HT1080 (cell line): Measurements from ENCODE around the gene NUTM1. TPM values are rescaled to one million over a fixed set of nuclear protein-coding genes. Genes with fewer than 3 reads are reported as not detected.
"Not testable (repeated sequence)": the region's sequence is repeated elsewhere in the genome, so short reads cannot be mapped to it uniquely, and the experiment has no call there.

Experiments
- DNase-seq: peaks from one replicate; pipeline ENCODE4 v3.0.0-alpha.2; 2015; ENCODE audit warnings: low read depth
- total RNA-seq: library from RNA; depleted of rRNA; stranded (reverse); fragments of >200 nt; shearing (Covaris generic); gene quantifications from 2 replicates; pipeline ENCODE4 v1.2.3, GENCODE V29; 2014

NUTM1 gene
- total RNA-seq, 1 experiment from 2014 or later: not detected

DNA sequence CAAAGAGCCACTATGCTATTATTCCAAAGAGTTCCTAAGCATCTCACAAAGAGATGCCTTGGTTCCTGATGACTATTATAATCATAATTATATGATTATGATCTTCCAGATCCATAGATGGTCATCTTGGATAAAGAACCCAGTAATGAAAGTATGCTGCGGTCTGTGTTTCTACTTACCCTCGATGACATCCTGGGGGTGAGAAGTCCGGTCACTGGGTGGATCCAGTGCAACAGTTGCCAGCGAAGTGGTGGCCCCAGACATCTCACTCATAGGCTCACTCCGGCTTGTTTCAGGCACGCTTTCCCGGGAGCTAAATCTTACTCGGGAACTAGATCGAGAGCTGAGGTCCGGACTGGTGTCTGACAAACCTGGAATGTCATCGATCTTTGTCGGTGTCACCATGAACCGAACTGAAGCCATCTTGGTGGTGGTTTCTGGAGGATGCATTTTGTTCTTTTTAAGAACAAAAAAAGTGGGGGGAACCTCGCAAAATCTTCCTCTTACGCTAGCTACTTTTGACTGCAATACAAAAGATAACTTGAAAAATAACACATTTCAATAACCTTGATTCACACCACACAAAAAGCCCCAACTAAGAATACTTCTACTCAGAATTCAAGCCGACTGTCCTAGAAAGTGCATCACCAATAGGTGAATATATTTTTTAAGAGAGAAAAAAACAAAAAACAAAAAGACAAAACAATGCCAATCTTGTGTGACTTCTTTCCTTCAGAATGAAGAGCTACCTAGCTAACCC lies 6.7 kb upstream of the NUTM1 start:
- no peak for DNase-seq

DNA sequence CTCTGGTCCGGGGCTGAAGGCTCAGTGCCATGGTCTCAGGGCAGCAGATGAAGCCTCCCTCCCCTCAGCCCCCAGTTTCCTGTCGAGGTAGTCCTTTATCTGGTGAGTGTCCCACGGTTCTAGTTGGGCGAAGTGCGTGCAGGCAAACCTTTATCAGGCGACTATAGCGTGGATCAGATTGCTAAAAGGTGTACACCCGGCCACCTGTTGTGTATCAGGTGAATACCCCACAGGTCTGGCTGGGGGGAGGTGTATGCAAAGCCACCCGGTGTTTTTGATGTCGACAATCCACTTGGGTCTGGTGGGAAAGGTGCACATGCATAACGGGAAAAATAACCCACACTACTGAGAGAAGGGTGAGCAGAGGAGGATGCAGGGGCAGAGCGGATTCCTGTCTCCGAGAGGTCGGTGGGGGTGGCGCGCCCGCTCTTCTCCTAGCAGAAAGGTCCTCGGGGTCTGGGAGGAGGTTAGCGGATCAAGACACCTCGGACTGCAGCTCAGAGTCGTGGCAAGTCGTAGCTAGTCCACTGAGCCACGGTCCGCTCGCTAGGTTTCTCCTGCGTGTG lies 6.0 kb upstream of the NUTM1 start:
- DNase-seq: no peak

DNA sequence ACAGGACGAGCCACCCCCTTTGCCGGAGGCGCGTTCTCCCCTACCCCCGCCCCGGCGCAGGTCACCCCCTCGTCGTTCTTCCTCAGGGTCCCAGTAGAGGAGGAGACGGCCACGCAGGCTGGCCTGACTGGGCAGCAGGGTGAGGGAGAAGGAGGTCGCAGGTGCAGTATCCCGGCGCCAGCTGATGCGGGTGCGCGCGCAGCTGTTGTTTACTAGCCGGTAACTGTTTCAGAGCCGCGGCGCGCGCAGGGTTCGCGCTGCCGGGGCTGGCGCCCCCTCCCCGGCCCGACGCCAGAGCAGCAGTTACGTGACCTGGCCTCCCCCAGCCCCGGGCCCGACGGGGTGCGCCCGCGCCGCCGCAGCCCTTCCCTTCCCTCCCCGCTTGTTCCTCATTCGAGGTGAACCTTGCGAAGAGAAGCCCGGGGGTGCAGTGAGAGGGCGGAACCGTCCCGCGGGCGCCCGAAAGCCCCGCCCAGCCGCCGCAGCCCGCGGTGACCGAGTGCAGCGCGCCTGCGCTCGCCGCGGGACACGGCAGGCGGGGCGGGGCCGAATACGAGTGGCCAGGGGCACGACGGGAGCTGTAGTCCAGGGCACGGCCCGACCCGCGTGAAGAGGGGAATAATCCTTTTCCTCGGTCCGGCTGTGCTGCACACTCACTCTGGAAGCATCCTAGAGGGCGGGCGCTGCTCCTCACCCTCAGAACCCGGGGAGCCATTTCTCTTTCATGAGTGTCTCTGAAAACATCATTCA lies 5.4 kb upstream of the NUTM1 start, which contains the start of gene SLC12A6:
SLC12A6 (minus strand) TSS at position 225 of the 750 bp plus-strand sequence. CDS start 1,101 bp downstream, outside the sequence.
- DNase-seq: peak; percentile 92

DNA sequence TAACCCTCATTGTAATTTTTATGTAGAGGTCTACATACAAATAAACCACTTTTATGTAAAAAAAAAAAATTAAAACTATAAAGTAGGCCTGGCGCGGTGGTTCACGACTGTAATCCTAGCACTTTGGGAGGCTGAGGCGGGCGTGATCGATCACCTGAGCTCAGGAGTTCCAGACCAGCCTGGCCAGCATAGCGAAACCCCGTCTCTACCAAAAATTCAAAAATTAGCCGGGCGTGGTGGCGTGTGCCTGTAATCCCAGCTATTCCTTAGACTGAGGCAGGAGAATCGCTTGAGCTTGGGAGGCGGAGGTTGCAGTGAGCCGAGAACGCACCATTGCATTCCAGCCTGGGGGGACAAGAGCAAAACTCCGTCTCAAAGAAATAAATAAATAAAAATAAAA lies 4.8 kb upstream of the NUTM1 start:
- DNase-seq: no peak

DNA sequence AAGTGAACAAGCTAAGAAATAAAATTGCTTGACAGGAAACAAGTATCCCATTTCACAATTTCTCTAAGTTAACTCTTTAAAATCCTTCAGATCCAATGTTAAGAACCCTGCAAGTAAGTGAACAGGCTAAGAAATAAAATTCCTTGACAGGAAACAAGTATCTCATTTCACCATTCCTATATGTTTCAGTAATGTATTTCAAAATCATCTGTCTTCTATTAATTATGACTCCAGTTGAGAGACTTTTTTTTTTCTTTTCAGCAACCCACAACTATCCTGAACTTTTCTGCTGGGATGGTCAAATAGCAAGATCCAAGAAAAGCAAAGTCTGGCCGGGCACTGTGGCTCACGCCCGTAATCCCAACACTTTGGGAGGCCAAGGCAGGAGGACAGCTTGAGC lies 3.2 kb upstream of the NUTM1 start:
- no peak for DNase-seq

DNA sequence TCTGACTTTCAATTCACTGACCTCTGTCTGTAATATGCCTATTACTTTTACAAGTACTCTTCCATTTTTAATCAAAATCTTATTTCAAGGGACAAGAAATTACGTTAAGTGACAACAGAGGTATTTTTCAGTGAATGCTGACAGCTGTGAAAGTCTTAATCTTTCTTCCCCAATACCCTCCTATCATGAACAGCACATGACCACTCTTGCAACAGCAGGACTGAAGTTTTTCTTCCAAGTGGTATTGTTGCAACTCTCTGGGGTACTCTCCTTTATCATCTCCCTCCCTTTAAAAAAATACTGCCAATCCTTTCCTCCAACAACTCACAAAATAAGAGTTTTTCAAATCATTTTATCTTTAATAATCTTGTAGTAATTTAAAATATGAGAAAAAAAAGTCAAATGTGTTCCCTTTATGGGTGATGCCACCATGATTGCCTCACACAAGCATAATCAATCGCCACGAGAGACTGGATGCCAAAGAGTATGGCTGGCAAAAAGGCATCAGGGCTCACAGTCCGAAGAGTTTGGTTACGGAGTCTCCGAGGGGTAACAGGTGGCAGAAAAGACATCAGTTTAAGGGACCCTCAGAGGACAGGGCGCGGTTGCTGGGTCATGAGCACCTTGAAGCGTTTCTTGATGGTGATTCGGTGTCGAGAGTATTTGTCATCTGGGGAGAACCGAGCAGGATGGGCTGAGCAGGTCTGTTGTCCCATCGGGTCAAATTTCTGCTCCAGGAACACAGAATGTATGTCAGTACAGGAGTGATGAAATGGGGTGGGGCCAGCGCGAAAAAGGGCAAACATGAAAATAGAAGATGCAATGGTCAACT lies 1.5 kb upstream of the NUTM1 start:
- DNase-seq: no peak

DNA sequence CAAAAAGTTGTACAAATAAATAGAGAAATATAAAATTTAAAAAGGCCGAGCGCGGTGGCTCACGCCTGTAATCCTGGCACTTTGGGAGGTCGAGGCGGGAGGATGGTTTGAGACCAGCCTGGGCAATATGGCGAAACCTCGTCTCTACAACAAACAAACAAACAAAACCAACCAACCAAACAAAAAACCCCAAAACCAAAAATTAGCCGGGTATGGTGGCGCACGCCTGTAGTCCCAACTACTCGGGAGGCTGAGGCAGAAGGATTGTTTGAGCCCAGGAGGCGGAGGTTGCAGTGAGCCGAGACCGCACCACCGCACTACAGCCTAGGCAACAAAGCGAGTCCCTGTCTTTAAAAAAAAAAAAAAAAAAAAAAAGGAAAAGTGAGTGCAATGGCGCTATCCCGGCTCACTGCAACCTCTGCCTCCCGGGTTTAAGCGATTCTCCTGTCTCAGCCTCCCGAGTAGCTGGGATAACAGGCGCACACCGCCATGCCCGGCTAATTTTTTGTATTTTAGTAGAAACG lies 840 bp upstream of the NUTM1 start:
- DNase-seq: not testable (repeated sequence)

DNA sequence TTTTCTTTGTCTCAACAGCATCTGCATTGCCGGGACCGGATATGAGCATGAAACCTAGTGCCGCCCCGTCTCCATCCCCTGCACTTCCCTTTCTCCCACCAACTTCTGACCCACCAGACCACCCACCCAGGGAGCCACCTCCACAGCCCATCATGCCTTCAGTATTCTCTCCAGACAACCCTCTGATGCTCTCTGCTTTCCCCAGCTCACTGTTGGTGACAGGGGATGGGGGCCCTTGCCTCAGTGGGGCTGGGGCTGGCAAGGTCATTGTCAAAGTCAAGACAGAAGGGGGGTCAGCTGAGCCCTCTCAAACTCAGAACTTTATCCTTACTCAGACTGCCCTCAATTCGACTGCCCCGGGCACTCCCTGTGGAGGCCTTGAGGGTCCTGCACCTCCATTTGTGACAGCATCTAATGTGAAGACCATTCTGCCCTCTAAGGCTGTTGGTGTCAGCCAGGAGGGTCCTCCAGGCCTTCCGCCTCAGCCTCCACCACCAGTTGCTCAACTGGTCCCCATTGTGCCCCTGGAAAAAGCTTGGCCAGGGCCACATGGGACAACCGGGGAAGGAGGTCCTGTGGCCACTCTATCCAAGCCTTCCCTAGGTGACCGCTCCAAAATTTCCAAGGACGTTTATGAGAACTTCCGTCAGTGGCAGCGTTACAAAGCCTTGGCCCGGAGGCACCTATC lies 5.0 kb downstream of the NUTM1 start:
- DNase-seq: no peak

DNA sequence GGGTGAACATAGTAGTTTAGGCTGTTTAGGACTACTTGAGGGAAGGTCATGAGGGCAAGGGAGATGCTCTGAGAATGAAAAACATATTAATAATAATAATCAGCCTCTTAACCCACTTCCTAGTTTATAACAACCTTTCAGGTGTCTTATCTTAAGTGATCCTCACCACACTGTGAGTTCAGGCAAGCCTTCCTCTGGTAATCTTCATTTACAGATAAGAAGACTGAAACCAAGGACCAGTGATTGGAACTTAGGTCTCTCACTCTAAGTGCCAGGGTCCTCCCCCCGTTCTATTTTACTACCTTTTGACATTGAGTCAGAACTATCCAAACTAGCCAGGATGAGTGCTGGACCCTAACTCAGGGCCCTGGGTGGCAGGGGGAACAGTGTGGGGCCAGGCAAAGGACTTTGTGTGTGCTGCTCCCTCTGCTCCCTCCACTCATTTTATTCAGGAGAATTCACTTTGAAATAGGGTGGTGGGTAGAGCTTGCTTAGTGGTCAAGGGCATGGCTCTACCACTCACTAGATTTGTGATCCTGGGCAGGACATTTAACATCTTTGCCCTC lies 5.7 kb downstream of the NUTM1 start:
- no peak for DNase-seq

DNA sequence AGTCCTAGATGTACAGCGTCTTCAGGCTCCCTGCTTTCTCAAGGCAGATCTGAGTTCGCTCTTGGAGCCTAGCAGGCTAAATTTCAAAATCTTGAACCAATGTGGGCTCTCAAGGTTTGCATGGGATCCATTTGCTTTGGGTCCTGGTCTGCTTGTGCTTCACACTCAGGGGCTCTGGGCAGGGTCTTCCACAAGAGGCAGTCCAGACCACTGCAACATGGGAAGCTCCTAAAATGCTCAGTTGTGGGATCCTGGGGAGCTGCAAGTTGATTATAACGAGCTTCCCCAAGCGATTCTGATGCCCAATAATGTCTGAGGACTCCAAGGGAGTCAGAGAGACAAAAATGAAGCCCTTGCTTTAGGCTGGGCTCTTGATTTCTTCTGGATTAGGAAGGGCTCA lies 6.7 kb downstream of the NUTM1 start:
- no peak for DNase-seq

DNA sequence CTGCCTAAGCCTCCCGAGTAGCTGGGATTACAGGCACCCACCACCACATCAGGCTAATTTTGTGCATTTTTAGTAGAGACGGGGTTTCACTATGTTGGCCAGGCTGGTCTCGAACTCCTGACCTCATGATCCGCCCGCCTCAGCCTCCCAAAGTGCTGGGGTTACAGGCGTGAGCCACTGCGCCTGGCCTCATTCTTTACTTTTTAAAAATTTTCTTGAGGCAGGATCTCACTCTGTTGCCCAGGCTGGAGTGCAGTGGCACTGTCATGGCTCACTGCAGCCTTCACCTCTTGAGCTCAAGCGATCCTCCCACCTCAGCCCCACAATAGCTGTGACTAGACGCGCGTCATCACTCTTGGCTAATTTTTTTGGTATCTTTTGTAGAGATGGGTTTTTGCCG lies 9.9 kb downstream of the NUTM1 start:
- DNase-seq: not testable (repeated sequence)

DNA sequence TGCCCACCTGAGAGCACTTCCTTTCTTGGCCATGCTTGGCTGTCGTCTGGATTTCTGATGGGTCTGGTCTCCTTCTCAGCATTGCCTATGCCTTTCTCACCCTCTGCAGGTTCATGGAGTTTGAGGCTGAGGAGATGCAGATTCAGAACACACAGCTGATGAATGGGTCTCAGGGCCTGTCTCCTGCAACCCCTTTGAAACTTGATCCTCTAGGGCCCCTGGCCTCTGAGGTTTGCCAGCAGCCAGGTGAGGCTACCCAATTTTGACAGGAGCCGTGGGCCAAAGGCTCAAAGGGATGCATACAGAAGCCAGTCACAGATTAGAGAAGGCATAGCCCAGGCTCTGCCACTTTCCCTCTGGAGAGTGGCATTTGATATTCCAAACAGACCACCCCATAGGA lies 10.5 kb downstream of the NUTM1 start:
- DNase-seq: no peak

DNA sequence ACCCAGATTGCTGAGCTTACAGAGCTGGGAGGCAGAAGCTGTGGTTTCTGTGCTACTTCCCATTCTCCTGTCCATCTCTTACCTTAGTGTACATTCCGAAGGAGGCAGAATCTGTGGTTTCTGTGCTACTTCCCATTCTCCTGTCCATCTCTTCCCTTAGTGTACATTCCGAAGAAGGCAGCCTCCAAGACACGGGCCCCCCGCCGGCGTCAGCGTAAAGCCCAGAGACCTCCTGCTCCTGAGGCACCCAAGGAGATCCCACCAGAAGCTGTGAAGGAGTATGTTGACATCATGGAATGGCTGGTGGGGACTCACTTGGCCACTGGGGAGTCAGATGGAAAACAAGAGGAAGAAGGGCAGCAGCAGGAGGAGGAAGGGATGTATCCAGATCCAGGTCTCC lies 11.2 kb downstream of the NUTM1 start:
- no peak for DNase-seq

DNA sequence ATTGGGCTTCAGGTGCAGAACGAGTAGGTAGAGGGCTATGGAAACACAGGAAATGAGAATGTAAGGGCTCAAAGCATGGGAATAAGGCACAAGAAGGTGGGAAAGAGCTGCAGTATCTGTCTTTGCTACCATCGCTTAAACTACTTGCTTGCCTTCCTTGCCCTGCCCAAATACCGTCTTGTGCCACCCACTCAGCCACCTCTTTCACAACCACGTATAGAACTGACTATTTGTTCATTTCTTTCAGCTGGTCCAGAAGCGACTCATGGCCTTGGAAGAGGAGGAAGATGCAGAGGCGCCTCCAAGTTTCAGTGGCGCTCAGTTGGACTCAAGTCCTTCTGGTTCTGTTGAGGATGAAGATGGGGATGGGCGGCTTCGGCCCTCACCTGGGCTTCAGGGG lies 12.1 kb downstream of the NUTM1 start:
- DNase-seq: no peak

DNA sequence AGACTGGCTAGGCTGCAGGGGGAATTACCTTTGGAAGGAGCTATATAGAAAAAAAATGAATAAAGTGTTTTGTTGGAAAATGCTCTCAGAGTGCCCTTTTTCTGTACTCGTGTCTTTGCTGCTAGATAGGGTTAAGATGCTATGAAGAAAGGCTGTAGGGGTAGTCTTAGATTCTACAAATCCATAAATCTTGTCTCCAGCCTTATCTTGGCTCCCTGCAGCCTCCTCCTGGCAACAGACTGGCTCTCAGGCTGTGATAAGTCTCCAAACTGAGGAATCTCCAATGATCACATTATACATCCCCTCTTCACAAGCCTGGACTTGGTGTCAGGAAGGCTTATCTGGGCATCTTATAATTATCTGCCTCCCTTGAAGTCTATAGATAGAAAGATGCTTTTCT lies 14.5 kb downstream of the NUTM1 start:
- DNase-seq: no peak

DNA sequence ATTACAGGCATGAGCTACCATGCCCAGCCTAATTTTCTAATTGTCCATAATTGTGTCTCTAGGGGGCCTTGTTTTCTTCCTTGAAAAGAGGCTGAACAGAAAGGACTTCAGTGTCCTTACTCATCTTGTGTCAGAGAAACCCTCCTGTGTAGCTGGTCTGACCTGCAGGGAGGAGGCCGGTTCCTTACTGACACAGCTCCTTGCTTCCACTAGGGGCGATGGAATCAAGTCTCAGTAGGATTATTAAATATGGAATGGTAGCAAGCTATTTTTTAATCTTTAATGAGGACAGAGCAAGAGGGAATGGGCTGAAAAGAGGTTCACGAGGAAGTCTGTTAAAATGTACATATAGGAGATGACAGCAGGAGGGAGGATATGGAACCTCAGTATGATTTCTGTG lies 15.3 kb downstream of the NUTM1 start:
- DNase-seq: no peak

DNA sequence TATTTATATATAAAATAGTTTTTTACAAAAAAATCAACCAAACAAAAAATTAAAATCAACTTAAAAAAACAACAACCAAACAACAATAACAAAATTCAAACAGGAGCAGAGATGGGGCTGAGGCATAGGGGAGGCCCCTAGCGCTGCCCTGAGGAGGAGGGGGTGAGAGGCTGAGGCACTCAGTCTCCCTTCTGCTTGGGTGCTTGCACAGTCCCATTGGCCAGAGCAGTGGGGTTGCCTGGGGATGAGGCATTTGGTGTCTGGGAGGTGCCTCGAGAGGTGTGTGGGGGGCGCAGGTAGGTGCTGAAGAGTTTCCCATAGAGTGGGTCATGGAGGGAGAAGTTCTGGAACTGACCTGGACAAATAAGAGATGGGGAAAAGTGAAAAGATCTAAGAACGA lies 15.8 kb downstream of the NUTM1 start:
- DNase-seq: no peak

DNA sequence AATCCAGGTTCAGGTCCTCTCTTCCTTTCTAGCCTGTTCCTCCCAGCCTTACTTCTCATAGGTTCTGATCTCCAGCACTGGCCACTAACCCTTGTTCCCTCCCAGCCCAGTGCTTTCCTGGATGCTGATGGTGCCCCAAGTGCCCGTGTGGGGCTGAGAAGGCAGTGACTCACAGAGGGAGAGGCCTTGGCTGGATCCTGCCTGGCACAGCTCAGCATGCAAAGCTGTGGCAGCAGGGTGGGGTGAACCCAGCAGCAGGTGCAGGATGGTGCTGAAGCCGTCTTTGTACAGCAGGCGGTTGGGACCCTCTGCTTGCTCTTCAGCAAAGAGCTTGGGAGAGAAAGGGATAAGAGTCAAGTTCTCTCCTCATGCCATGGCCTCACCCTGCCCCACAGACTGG lies 16.3 kb downstream of the NUTM1 start:
- DNase-seq: no peak

DNA sequence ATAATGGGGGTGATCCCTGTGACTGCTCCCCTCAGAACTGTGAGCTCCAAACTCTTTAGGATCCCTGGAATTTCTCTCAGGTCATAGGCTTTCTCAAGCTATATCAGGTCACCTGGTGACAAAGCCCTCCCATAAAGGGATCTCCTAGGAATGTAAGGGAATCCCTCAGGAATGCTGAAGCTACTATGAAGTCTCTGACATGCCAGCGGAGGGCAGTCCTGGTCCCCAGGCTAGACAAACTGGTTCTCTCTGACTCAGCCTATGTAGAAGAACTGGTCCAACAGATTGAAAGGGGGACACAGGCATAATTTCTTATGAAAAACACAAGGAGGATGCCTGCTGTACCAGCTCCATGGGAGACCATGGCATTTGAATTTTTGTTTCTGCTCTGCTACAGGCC lies 17.2 kb downstream of the NUTM1 start:
- DNase-seq: no peak

DNA sequence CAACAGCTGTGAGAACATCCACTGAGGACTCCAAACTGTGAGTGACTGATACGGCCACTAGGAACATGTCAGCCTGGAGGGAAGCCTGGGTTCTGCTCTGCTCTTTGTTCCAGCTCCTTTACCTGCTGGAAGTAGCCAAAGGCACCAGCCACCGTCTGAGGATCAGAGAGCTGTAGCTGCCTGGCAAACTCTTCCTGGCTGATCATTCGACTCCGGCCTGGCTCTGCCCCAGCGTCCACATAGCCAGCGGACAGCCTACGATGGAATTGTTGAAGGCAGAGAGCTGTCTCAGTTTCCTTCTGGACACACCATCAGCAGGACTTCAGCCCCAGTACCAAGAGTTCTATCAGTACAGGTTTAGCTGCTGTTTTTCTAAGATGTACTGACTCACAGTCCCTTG lies 18.2 kb downstream of the NUTM1 start:
- no peak for DNase-seq
